CMK (cell line): Measurements from ENCODE around the gene LAMTOR4.
"Not testable (repeated sequence)": the region's sequence is repeated elsewhere in the genome, so short reads cannot be mapped to it uniquely, and the experiment has no call there.

ENCODE experiments used
- DNase-seq: peaks from one replicate; pipeline ENCODE4 v3.0.0-alpha.2; 2010; ENCODE audit warnings: low read depth

LAMTOR4 gene

GRCh38 chr7:100171087-100171681 lies 22.5 kb downstream of the LAMTOR4 start:
- DNase-seq = no peak

- DNase-seq = no peak
Observed at GRCh38 chr7:100171840-100172239, 23.1 kb downstream of the LAMTOR4 start.

- no peak for DNase-seq
Observed at GRCh38 chr7:100173806-100174495, 25.2 kb downstream of the LAMTOR4 start.

GRCh38 chr7:100174582-100174981 lies 25.9 kb downstream of the LAMTOR4 start:
- DNase-seq = no peak

GRCh38 chr7:100175296-100175935 lies 26.7 kb downstream of the LAMTOR4 start:
- DNase-seq = no peak

GRCh38 chr7:100176096-100177044 lies 27.7 kb downstream of the LAMTOR4 start:
- no peak for DNase-seq

- peak; percentile 90 for DNase-seq
Observed at GRCh38 chr7:100177045-100178001, 28.6 kb downstream of the LAMTOR4 start, which contains the start of the genes GPC2 and STAG3. GPC2 (minus strand) TSS chr7:100177381; CDS start chr7:100177199, 182 bp downstream. STAG3 (plus strand) TSS chr7:100177918; CDS start chr7:100180557, 2,639 bp downstream.

GRCh38 chr7:100180084-100180483 lies 31.4 kb downstream of the LAMTOR4 start:
- not testable (repeated sequence) for DNase-seq

GRCh38 chr7:100182616-100183015 lies 33.9 kb downstream of the LAMTOR4 start:
- DNase-seq = not testable (repeated sequence)

GRCh38 chr7:100183090-100183489 lies 34.4 kb downstream of the LAMTOR4 start:
- not testable (repeated sequence) for DNase-seq

- no peak for DNase-seq
Observed at GRCh38 chr7:100185726-100186125, 37.0 kb downstream of the LAMTOR4 start.

- no peak for DNase-seq
Observed at GRCh38 chr7:100189061-100189460, 40.3 kb downstream of the LAMTOR4 start.

- DNase-seq = no peak
Observed at GRCh38 chr7:100190048-100190711, 41.5 kb downstream of the LAMTOR4 start.

GRCh38 chr7:100191775-100192174 lies 43.1 kb downstream of the LAMTOR4 start:
- DNase-seq = no peak

- not testable (repeated sequence) for DNase-seq
Observed at GRCh38 chr7:100192281-100192862, 43.7 kb downstream of the LAMTOR4 start.

GRCh38 chr7:100192969-100193368 lies 44.3 kb downstream of the LAMTOR4 start:
- DNase-seq = no peak

GRCh38 chr7:100195222-100195621 lies 46.5 kb downstream of the LAMTOR4 start:
- no peak for DNase-seq

- not testable (repeated sequence) for DNase-seq
Observed at GRCh38 chr7:100195901-100196322, 47.2 kb downstream of the LAMTOR4 start.

- no peak for DNase-seq
Observed at GRCh38 chr7:100198266-100198665, 49.5 kb downstream of the LAMTOR4 start.

- DNase-seq = no peak
Observed at GRCh38 chr7:100200693-100201092, 52.0 kb downstream of the LAMTOR4 start.
